Measurements from ENCODE around the gene CMIP. TPM values are rescaled to one million over a fixed set of nuclear protein-coding genes. Genes with fewer than 3 reads are reported as not detected.
"Not testable (repeated sequence)": the region's sequence is repeated elsewhere in the genome, so short reads cannot be mapped to it uniquely, and the experiment has no call there.

Gene CMIP
- total RNA-seq, 4 donors from 2014 or later, result 14.5 to 24.6 (median 21.0) TPM

- TF ChIP-seq EP300 (IDR thresholded peaks at IDR 0.05) (no peak), CTCF (IDR thresholded peaks at IDR 0.05) (no peak), POLR2A (IDR thresholded peaks at IDR 0.05; ENCODE audit: low read depth) (no peak), POLR2AphosphoS5 (IDR thresholded peaks at IDR 0.05) (no peak)
- 83% methylated on average over 7 of the region's 7 CpGs for WGBS
- Histone ChIP-seq H3K36me3 (peaks cover 0 to 25% (median 16%) of the 10 kb centered on the region in 4 donors), H3K27ac (replicated peaks in 1 of 4) (no peak overlapping the region), H3K9me3 (no peaks in the 10 kb centered on the region), H3K4me3 (no peak overlapping the region), H3K27me3 (no peaks in the 10 kb centered on the region), H3K4me1 (peaks cover 0 to 15% (median 10%) of the 10 kb centered on the region in 4 donors)
- intact Hi-C loops (cut with DNase I), result no loop called here
- DNase-seq (ENCODE audit: extremely low spot score), result no peak
Observed at GRCh38 chr16:81688182-81688581, 243.6 kb downstream of the CMIP start.

- H3K27ac ChIP-seq (replicated peaks in 1 of 4); H3K4me3 ChIP-seq; DNase-seq (ENCODE audit: extremely low spot score); H3K9me3 ChIP-seq; intact Hi-C loops (cut with DNase I); H3K27me3 ChIP-seq: not testable (repeated sequence)
- peaks cover 0 to 22% (median 17%) of the 10 kb centered on the region in 4 donors for H3K4me1 ChIP-seq
- WGBS, result 80% methylated on average over 5 of the region's 5 CpGs
- peaks cover under 1 to 31% (median 22%) of the 10 kb centered on the region in 4 donors for H3K36me3 ChIP-seq
Observed at GRCh38 chr16:81688839-81689238, 244.2 kb downstream of the CMIP start.

- Histone ChIP-seq H3K4me1 (peaks cover 12 to 53% (median 48%) of the 10 kb centered on the region in 4 donors), H3K36me3 (peaks cover 4 to 38% (median 30%) of the 10 kb centered on the region in 4 donors), H3K9me3 (no peaks in the 10 kb centered on the region), H3K27ac (replicated peaks in 1 of 4) (peak overlapping the region; percentile 73 to 85 (median 82)), H3K27me3 (no peaks in the 10 kb centered on the region), H3K4me3 (no peak overlapping the region)
- TF ChIP-seq CTCF (IDR thresholded peaks at IDR 0.05) (no peak), EP300 (IDR thresholded peaks at IDR 0.05) (no peak)
- WGBS, result 97% methylated on average over 16 of the region's 16 CpGs
- no peak for DNase-seq (ENCODE audit: extremely low spot score)
- intact Hi-C loops (cut with DNase I), result no loop called here
Observed at GRCh38 chr16:81692021-81692420, 247.4 kb downstream of the CMIP start.

- intact Hi-C loops (cut with DNase I), result no loop called here
- peaks cover 4 to 43% (median 32%) of the 10 kb centered on the region in 4 donors for H3K36me3 ChIP-seq
- H3K27me3 ChIP-seq, result no peaks in the 10 kb centered on the region
- 90% methylated on average over 3 of the region's 15 CpGs for WGBS
- H3K27ac ChIP-seq (replicated peaks in 1 of 4), result peak overlapping the region; percentile 73 to 85 (median 82)
- DNase-seq (ENCODE audit: extremely low spot score), result no peak
- peaks cover 12 to 57% (median 52%) of the 10 kb centered on the region in 4 donors for H3K4me1 ChIP-seq
- TF ChIP-seq POLR2A (IDR thresholded peaks at IDR 0.05; ENCODE audit: low read depth), result no peak
- no peak for TF ChIP-seq CTCF (IDR thresholded peaks at IDR 0.05)
- TF ChIP-seq POLR2AphosphoS5 (IDR thresholded peaks at IDR 0.05), result no peak
- TF ChIP-seq EP300 (IDR thresholded peaks at IDR 0.05), result no peak
- H3K9me3 ChIP-seq, result no peaks in the 10 kb centered on the region
- no peak overlapping the region for H3K4me3 ChIP-seq
Observed at GRCh38 chr16:81692571-81692970, 248.0 kb downstream of the CMIP start.

GRCh38 chr16:81693041-81693743 is 248.6 kb downstream of the CMIP start:
- no peak for DNase-seq (ENCODE audit: extremely low spot score)
- intact Hi-C loops (cut with DNase I), result no loop called here
- peaks cover 12 to 62% (median 57%) of the 10 kb centered on the region in 4 donors for H3K4me1 ChIP-seq

More at GRCh38 chr16:81693041-81693743, 248.6 kb downstream of the CMIP start:
- Histone ChIP-seq H3K4me3 (no peak overlapping the region), H3K27me3 (no peaks in the 10 kb centered on the region), H3K27ac (replicated peaks in 1 of 4) (peak overlapping the region; percentile 73 to 85 (median 82)), H3K36me3 (peaks cover 4 to 49% (median 36%) of the 10 kb centered on the region in 4 donors), H3K9me3 (no peaks in the 10 kb centered on the region)
- TF ChIP-seq EP300 (IDR thresholded peaks at IDR 0.05) (no peak), POLR2AphosphoS5 (IDR thresholded peaks at IDR 0.05) (peak in 1 of 2 donors; percentile 41)
- 76% methylated on average over 24 of the region's 28 CpGs for WGBS

Measured in esophagus muscularis mucosa (tissue), 4 donors.